Stimulated activated CD8-positive, alpha-beta memory T cell treated with anti-CD3 and anti-CD28 coated beads, Interleukin-4, amount 100 ng/mL, for 24 hours (primary cell): Measurements from ENCODE around the gene HACD4.
"Not testable (repeated sequence)": the region's sequence is repeated elsewhere in the genome, so short reads cannot be mapped to it uniquely, and the experiment has no call there.

Experiments used
- DNase-seq: peaks from one replicate; pipeline ENCODE4 v3.0.0-alpha.2; 2020; ENCODE audit warnings: low read depth

HACD4 gene

DNA sequence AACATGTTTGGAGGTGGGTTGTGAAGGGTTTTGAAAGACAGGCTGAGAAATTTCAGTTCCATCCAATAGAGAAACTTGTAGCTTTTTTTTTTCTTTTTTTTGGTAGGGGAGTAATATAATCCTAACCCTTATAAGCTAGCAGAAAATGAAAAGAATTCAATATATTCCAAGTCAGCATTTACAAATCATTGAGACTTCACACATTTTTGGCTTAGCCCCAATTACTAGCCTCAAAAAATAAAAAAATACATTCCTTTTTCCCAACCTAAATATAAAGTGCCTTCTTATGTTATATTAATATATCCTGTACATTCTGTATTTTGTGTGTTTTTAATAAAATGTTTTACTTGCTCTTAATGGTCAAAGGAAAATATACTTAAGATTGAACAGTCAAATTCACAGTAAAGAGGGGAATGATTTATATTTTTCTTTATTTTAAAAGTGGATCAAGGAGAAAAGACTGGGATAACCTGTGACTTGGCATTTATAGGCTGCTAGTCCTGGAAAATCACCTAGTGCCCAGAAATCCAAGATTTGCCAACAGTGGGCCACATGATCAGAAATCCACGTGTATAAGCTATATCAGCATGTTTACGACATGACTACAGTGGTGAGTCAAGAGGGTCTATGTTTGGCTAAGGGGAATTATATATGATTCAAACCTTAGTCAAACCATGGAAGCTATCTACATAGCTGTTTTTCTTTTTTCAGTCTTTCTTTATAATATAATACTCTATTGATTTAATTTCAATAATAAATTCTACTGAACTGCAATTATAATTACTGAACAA lies 14.5 kb downstream of the HACD4 start:
- DNase-seq = no peak

DNA sequence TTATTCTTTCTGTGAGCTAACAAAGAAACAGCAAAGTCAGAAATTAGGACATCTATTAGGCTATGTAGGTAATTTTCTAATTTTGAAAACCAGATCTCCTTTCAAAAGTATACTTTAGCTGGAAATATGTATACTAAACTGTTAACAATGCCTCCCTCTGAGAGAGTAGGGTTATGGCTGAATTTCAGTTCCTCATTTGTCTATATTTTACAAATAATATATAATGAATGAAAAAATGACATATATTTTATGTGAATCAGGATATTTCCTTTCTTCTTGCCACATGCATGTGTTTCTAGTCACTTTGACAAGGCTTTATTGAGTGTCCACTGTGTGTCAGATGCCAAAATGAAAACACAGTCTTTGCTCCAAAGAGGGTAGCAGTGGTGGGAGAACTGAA lies 15.4 kb downstream of the HACD4 start:
- DNase-seq = no peak

DNA sequence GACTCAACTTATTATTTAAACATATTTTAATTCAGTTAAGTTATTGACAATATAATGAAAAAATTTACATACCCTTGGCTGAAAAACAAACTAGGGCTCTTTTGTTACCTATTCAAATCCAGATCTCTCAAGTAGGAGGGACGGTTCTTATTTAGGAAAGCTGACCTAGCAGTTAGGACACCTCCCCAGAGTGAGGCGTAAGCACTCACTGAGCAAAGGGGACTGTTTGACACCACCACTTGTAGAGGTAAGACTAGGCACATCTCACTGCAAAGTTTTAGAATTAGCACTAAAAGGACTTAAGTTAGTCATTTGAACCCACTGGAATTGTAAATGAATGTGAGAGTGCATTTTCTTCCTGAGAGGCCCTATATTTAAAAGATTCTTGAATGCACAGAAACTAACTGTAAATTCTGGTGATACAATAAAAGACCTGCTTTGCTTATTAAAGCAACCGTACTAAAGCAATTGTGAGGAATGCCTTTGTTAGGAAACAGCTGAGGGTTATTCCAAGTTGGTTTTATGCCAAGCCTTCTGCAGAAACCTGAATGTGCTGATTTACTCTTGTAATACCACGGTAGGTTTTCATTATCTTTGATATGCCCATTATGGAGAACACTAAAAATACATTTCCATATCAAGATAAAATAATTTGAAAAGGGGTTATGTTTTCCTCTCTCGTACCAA lies 16.2 kb downstream of the HACD4 start:
- DNase-seq = no peak

DNA sequence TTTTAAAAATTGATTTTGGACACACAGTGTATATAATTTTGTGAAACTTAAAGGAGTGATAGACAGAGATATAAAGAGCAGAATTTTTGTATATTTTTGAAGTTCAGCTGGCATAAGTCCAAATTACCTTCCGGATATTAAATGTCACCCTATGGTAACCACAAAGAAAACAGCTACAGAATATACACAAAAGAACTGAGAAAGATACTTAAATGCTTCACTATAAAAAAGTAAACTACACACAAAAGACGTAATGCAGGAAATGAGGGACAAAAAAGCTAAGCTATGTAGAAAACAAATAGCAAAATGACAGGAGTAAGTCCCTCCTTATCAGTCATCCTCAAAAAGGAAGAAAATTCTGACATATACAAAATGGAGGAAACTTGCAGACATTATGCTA lies 29.4 kb downstream of the HACD4 start:
- DNase-seq = no peak

DNA sequence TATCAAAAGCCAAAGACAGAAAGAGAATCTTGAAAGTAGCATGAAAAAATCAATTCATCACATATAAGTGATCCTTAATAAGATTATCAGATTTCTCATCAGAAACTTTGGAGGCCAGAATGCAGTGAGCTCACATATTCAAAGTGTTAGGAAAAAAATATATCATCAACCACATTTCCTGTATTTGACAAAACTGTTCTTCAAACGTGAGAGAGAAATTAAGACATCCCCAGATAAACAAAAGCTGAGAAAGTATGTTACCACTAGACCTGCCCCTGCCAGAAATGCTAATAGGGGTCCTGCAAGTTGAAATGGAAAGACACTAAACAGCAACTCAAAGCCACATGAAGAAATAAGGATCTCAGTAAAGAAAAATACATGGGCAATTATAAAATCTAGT lies 29.9 kb downstream of the HACD4 start:
- DNase-seq = no peak

DNA sequence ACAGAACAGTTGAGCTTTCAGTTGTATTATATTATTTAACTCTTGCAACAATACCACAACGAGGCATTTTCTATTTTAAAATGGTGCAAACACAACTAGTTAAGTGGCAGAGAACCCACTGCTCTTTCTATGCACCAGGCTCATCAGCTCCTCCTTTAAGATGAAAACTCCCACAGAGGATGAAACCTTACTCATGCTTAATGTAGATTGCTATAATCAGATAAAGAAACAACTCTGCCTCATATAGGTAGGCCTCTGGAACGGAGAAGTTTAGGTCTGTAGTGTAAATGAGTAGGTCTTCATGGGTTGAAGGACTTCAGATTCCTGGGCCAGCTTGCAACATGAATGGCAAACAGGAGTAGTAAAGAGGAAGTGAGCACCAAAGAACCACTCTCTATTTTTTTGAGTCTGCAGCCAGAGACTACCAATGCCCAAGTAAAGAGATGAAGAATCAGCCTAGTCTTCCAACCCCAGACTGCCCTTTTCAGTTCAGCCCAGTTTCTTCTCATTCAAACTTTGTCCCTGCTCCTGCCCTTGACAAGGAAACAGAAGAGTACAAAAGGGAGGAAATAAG lies 33.9 kb downstream of the HACD4 start:
- DNase-seq = no peak

DNA sequence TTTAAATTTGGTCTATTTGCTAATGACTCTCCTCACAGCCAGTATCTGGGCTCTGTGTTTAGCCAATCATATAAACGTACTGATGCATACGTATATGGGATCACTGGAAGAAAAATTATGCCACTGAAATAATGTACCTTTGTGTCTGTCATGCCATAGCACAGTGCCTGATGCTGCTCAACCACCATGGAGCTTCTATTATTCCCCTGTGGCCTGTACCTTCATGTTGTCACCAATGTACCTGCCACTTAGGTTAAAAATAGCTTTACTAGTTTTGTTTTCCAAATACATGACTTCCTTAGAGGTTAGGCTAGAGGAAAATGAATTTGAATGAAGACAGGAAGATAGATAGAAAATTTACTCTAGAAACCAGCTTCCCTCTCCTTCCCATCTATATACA lies 34.6 kb downstream of the HACD4 start:
- no peak for DNase-seq

DNA sequence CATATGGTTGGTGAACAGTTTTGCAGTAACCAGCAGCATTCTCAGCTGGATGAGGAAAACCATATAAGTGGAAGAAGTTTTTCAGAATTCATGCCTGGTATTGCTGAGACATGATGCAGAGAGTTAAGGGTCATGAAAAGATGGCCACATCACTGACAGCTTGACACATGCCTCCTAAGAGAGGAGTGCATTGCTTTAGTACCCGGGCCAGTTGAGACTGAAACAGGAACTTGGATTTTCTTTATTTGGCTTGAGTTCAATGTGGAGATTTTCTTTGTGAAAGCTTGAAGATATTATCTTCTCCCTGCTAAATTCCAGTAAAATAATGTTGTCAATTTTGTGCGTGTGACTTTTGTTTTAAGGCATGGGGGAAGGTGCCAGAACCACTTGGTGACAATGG lies 35.8 kb downstream of the HACD4 start:
- DNase-seq = no peak

DNA sequence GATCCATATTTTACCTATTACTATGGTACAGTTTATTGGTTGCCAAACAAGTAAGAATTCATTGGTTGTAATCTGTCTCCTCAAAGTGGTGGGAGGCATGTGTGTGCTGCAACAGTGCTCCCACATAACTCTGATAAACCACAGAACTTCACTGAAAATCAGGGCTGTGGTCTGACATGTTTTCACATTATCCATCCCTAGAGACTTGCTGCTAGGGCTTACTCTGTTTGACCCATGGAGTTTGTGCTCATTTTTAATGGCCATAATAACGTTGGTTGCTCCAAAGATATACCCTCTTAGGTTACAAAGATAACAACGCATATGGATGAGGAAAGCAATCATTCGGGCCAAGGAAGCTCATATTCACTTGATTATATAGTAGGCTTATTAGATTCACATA lies 37.0 kb downstream of the HACD4 start:
- no peak for DNase-seq

DNA sequence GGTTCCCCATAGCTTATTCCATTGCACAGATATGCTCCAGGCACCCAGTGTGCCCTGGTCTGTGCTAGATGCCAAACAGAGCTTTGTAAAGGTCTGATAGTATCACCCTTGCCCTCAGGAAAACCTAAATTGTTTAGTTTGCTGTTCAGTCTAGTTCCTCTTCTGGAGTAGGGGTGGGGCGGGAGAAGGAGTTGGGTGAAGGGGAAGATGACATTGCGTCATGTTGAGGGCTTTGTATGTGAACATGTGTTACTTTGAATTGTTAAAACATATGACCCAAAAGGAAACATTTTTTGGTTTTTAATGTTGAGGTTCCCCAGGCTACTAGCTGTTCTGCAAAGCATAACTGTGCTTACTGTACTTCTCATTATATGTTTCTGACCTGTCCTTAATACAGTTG lies 40.6 kb downstream of the HACD4 start:
- DNase-seq = no peak

DNA sequence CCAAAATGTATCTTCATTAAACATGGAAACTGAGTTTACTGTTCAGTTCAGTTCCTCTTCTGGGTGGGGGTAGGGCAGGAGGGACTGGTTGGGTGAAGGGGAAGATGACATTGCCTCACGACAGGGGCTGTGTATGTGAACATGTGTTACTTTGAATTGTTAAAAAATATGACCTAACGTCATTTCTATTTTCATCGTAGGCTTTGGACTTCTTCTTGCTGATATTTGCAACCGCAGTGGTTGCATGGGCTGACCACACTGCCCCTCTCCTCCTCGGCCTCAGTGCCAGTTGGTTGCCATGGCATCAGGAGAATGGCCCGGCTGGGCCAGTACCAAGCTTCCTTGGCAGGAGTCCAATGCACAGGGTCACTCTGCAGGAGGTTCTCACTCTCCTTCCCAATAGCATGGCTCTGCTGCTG lies 41.5 kb downstream of the HACD4 start:
- DNase-seq = no peak

DNA sequence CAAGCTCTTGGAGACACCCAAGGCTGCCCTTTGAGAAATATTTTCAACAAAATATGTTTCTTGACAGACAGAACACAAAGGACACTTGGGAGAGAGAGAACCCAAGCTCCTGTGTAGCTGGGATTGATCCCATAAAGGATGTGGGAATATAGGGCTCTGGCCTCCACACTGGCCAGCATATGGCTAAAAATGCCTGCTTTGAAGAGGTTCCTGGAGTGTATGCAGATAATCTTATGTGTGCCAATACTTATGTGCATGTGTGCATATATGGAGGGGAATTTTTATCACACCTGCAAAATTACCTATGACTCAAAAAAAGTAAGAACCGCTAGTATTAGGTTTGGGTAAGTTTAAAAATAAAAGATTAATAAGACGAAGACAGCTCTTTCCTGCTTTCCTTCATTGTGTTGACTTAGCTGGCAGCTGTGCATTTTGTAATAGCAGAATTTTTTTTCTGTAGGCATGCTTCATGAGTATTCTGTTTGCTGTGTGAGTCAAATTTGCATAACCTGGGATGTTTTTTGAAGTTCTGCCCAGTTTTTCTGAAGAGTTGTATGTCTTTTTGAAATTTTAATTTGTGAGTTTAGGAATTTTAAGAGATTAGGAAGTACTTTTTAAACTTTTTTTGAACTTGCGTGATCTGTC lies 42.6 kb downstream of the HACD4 start:
- DNase-seq = no peak

DNA sequence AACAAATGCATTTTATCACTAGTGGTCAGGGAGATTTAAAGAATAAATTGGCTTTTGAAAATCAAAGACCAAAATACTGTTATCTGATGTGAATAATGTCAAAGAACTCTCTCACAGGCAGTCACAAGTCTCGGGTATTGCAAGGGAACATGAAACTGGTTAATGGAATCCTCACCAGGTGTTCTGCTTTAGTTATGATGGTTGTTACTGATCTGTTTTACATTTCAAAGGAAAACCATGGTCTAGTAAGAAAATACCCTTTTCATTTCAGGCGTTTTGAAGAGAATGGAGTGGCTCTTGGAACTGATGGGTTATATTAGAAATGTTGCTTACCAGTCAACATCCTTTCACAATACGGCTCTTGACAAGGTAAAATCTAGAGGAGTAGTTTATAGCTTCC lies 43.4 kb downstream of the HACD4 start:
- DNase-seq = no peak

DNA sequence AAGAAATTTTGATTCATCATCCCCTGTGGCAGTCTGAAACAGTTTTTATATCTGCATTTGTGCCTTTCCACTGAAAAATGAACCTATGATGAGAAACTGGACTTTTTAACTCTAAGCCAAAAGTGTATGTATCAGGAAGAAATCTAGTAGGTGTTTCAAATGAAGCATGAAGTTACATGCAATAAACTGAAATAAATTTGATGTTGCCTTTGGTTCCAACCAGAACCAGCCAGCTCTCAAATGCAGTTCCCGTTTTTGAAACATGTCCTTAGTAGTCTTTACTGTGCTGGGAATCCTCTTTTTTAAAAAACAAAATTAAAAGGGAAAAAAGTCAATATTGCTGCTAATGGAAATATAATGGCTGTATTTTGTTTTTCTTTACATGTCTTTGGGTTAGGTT lies 43.9 kb downstream of the HACD4 start:
- DNase-seq = no peak

DNA sequence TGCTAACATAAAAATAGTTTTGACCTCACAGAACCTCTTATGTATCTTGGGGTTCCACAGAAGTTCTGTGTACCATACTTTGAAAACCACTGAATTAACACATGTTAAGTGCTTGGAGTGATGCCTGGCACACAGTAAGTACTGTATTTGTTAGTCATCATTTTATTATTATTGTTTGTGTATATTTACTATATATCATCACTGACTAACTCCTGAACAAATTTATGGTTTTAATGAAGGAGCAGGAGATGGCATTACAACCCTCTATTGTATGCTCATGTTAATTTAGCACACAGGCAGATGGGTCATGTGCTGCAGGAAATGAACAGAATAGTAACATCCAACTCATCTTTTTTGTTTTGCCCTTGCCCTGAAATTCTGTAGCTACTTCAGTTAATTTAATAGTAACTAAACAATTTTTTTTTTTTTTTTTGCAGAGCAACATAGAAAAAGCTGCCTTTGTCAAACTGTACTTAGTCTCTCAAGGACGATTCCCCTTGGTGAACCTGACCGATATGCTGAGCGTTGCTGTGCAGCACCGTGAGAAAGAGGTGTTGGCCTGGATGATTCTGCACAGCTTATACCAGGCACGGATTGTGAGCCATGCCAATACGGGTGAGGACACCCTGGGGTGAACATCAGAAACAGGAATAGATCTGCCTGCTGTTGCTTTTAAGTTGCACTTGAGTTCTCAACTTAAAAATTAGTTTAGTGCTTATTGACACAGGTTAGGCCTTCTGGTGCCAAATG lies 45.4 kb downstream of the HACD4 start:
- DNase-seq = no peak

DNA sequence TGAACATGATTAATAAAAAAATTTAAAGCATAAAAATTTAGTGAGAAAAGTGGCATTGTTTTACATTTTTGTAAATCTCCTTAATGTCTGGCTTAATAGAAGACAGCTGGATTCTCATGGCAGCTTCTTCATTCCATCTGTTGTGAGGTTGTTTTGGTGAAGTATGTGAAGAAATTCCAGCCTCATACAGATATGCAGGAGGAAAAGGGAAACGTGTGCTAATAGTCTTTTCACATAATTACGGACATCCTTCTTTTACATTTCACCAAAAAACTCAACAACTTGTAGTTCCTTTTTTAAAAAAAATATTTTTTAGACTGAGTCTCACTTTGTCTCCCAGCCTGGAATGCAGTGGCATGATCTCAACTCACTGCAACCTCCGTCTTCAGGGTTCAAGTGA lies 46.9 kb downstream of the HACD4 start:
- DNase-seq = no peak

DNA sequence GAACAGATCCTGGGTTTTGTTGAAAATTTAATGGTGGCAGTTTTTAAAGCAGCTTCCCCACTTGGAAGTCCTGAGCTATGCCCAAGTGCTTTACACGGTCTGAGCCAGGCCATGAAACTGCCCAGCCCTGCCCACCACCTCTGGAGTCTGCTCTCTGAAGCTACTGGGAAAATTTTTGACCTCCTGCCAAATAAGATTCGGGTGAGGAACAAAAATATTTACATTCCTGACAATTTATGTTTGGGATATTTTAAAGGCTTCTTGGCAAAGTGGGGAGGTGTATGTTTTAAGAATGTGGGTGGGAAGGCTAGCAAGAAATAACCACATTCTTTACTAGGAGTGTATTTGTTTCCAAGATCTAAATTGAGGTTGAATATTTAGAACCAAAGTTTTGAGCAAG lies 50.0 kb downstream of the HACD4 start:
- DNase-seq = no peak

DNA sequence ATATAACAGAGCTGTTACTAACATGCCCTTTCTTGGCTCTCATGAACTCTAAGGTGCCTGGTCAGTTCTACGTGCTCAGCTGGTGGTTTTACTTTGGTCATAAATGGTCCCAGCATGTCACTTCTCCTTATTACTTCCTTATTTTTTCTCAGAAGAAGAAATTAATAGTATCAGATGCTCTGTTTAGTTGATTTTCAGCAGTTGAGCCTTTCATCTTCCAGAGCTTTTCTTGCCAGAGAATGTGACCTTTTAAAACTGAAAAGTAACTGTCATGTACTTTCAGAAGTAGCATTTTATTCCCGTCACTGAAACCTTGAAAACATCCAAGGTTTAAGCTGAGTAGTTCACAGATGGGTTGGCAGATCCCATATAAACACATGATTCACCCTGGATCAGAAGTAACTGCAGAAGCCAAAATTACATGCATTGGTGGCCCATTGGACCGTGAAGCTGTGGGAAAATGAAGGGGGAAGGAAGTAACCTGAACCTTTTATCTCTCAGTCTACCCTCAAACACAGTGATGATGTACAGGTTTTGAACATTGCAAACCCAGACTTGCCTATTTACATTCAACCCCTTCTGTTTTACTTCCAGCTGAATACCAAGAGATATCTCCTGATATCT lies 50.5 kb downstream of the HACD4 start:
- no peak for DNase-seq

DNA sequence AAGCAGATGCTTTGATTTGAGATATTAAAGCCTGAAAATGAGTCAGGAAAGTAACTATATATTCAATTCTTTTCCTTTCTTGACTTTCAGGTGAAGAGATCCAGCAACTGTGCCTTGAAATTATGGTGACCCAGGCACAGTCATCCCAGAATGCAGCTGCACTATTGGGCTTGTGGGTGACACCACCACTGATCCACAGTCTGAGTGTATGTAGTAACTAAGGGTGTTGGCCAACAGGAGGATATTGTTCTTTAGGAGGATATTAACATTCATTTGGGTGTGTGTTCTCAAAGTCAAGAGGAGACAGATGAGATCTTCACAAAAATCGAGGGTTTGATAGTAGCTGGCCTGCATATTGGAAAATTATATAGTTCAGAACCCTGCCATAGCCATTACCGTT lies 53.2 kb downstream of the HACD4 start:
- no peak for DNase-seq

DNA sequence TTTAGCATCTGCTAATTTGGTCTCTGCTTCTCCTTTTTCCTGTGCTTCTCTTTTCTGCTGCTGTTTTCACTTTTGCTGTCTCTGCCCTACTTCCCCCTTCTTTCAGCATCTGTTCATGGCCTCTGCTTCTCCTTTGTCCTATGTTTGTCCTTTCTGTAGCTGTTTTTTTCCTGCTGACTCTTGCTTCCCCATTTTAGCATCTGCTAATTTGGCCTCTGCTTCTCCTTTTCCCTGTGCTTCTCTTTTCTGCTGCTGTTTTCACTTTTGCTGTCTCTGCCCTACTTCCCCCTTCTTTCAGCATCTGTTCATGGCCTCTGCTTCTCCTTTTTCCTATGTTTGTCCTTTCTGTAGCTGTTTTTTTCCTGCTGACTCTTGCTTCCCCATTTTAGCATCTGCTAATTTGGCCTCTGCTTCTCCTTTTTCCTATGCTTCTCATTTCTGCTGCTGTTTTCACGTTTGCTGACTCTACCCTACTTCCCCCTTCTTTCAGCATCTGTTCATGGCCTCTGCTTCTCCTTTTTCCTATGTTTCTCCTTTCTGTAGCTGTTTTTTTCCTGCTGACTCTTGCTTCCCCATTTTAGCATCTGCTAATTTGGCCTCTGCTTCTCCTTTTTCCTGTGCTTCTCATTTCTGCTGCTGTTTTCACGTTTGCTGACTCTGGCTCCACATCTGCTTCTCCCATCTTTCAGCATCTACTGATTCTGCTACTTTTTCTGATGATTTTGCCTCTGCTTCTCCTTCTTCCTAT lies 57.1 kb downstream of the HACD4 start:
- DNase-seq = not testable (repeated sequence)
